Progenitor cell of endocrine pancreas (in vitro differentiated cells): ENCODE results near the gene SOX5. TPM values are rescaled to one million over a fixed set of nuclear protein-coding genes. Genes with fewer than 3 reads are reported as not detected.

Source experiments
- DNase-seq: peaks from one replicate; pipeline ENCODE4 v3.0.0; 2021; ENCODE audit warnings: low spot score; ENCODE audit not compliant: unreplicated experiment
- H3K27ac Mint-ChIP-seq: 2 replicates; pipeline ENCODE4 v1.8.0; 2021; ENCODE audit warnings: mild to moderate bottlenecking, moderate library complexity, mixed read lengths
- H3K27me3 Mint-ChIP-seq: 2 replicates; pipeline ENCODE4 v1.8.0; 2021; ENCODE audit warnings: mixed read lengths
- H3K36me3 Mint-ChIP-seq: 2 replicates; pipeline ENCODE4 v1.8.0; 2022; ENCODE audit warnings: mixed read lengths; ENCODE audit not compliant: insufficient read depth
- H3K4me1 Mint-ChIP-seq: 2 replicates; pipeline ENCODE4 v1.8.0; 2021; ENCODE audit warnings: low read depth, mixed read lengths
- H3K4me3 Mint-ChIP-seq: 2 replicates; pipeline ENCODE4 v1.8.0; 2021; ENCODE audit warnings: low read depth, mild to moderate bottlenecking, moderate library complexity, mixed read lengths
- H3K9me3 Mint-ChIP-seq: 2 replicates; pipeline ENCODE4 v1.8.0; 2021; ENCODE audit warnings: low read depth, mixed read lengths
- CTCF ChIP-seq: fragments of 200-600 bp; sonication (generic); IDR thresholded peaks from one replicate; pipeline ENCODE4 v1.5.0; 2021; ENCODE audit warnings: antibody characterized with exemption, mild to moderate bottlenecking; ENCODE audit not compliant: unreplicated experiment
- total RNA-seq: library from RNA; stranded (reverse); gene quantifications from 2 replicates; pipeline ENCODE4 v1.2.1, GENCODE V29; 2021

SOX5 gene
- total RNA-seq, 1 donor from 2014 or later: 56.9 TPM

- peak overlapping the region; percentile 65 for H3K4me3 Mint-ChIP-seq
- no peaks in the 10 kb centered on the region for H3K36me3 Mint-ChIP-seq
- H3K9me3 Mint-ChIP-seq: no peaks in the 10 kb centered on the region
- H3K4me1 Mint-ChIP-seq: peaks cover 39% of the 10 kb centered on the region
- no peaks in the 10 kb centered on the region for H3K27me3 Mint-ChIP-seq
- no peak for DNase-seq
- peak; percentile 54 for TF ChIP-seq CTCF
- no peak overlapping the region for H3K27ac Mint-ChIP-seq
These were observed 2.1 kb downstream of the SOX5 start for GRCh38 chr12:23947395-23947794.

- TF ChIP-seq CTCF: no peak
- no peak for DNase-seq
- Mint-ChIP-seq H3K4me3 (no peak overlapping the region), H3K36me3 (no peaks in the 10 kb centered on the region), H3K4me1 (peaks cover 40% of the 10 kb centered on the region), H3K27ac (no peak overlapping the region), H3K9me3 (no peaks in the 10 kb centered on the region), H3K27me3 (no peaks in the 10 kb centered on the region)
These were observed 4.2 kb downstream of the SOX5 start for GRCh38 chr12:23945249-23945648.

- DNase-seq: no peak
- no peak overlapping the region for H3K27ac Mint-ChIP-seq
- H3K4me1 Mint-ChIP-seq: peaks cover 40% of the 10 kb centered on the region
These were observed 5.4 kb downstream of the SOX5 start for GRCh38 chr12:23944067-23944466.

GRCh38 chr12:23942841-23943240, 6.6 kb downstream of the SOX5 start:
- DNase-seq: no peak
- H3K27me3 Mint-ChIP-seq: no peaks in the 10 kb centered on the region
- no peak overlapping the region for H3K27ac Mint-ChIP-seq
- H3K9me3 Mint-ChIP-seq: no peaks in the 10 kb centered on the region
- TF ChIP-seq CTCF: no peak
- H3K36me3 Mint-ChIP-seq: no peaks in the 10 kb centered on the region
- H3K4me3 Mint-ChIP-seq: no peak overlapping the region
- peaks cover 40% of the 10 kb centered on the region for H3K4me1 Mint-ChIP-seq

More at GRCh38 chr12:23944067-23944466, 5.4 kb downstream of the SOX5 start:
- H3K36me3 Mint-ChIP-seq: no peaks in the 10 kb centered on the region
- TF ChIP-seq CTCF: no peak
- no peaks in the 10 kb centered on the region for H3K27me3 Mint-ChIP-seq
- no peaks in the 10 kb centered on the region for H3K9me3 Mint-ChIP-seq
- H3K4me3 Mint-ChIP-seq: peak overlapping the region; percentile 10

GRCh38 chr12:23941780-23942179, 7.7 kb downstream of the SOX5 start:
- no peak overlapping the region for H3K27ac Mint-ChIP-seq
- no peak for TF ChIP-seq CTCF
- DNase-seq: no peak
- no peaks in the 10 kb centered on the region for H3K27me3 Mint-ChIP-seq
- no peak overlapping the region for H3K4me3 Mint-ChIP-seq
- peaks cover 33% of the 10 kb centered on the region for H3K4me1 Mint-ChIP-seq
- H3K9me3 Mint-ChIP-seq: no peaks in the 10 kb centered on the region
- H3K36me3 Mint-ChIP-seq: no peaks in the 10 kb centered on the region
